Nucleus accumbens (tissue), 56 donors: ENCODE data around the gene TBC1D22A.

Experiments used
- DNase-seq, 56 donors: peaks; one replicate each; lab custom pipeline; 2025; lab: John Stamatoyannopoulos, UW

TBC1D22A gene

DNA sequence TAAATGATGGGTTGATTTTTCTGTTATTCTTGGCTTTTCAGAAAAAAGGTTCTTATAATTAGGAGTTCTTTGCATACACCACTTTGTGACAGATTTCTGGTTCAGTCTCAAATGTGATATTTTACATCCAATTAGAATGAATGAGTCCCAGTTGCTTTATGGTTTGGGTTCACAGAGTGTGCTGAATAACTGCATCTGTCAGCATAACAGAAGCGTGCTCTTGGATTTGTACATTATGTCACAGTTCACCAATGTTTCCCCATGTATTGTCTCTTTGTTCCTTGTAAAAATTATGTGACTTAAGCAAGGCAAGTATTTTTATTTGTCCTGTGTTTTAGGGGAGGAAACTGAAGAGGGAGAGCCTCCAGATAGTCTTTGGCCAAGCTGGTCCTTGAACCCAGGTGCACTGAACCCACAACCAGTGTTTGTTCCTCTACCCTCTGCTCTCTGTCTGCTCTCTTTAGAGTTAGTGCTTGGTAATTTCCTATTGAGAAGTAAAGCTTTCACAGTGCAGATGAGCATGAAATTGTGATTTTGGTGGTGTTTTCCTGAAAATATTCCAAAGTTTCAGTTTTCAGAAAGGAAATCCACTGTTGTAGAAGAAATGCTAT, 107.5 kb downstream of the TBC1D22A start:
- no peak for DNase-seq

GRCh38 chr22:46871826-46872225, 109.4 kb downstream of the TBC1D22A start:
- DNase-seq = no peak

GRCh38 chr22:46875089-46875488, 112.6 kb downstream of the TBC1D22A start:
- DNase-seq = no peak

DNA sequence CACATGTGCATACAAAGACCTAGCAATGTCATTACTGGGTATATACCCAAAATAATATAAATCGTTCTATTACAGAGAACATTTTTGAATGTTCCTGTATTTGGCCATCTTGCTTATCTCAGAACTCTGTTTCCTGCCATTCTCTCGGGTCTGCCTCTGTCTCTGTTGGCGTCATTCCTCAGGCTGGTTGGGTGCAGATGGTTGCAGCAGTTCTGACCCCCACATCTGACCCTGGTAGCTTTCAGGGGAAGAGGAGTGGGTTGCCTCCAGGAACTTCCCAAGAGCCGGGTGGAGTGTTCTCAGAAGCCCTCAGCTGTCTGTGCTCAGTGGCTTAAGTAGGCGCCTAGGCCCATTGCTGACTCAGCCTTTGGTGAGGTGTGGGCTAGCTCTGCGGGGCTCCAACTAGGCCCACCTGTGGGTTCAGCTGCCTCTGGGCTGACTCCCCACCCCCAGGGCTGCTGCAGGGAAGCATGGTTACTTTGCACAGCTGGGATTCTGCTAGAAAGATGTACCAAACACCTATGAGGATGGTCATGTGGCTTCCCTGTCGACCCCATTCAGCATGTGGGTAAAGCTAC, 114.0 kb downstream of the TBC1D22A start:
- DNase-seq = no peak

DNA sequence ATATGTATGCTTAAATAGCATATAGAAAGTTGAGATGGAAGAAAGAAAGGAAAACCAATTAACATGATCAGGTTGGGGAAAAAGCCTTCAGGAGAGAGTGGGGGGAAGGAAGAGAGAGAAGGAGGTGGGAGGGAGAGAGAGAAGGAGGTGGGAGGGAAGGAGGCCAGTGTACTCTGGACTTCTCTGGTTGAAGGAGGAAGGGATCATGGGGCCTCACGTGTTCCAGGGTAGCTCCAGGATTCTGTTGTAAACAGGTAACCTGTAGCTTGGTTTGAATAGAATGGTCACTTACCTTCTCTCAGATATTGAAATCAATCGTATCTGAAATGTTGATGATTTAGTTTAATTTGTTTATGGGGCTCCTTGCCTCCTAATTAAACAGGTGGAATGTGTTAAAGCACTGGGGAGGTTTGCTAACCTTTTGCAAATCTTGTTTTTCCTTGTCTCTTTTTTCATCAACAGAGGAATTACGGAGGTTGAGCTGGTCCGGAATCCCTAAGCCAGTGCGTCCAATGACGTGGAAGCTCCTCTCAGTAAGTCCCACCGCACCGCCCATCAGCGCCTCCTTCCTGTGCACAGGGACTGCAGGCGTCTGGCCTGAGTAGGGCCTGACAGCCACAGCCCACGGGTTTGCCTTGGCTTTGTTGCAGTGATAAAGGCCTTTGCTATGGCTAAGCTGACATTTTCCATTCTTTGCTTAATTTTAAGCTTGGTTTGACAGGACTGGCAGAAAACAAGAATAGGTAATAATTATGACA, 115.9 kb downstream of the TBC1D22A start:
- DNase-seq = no peak

DNA sequence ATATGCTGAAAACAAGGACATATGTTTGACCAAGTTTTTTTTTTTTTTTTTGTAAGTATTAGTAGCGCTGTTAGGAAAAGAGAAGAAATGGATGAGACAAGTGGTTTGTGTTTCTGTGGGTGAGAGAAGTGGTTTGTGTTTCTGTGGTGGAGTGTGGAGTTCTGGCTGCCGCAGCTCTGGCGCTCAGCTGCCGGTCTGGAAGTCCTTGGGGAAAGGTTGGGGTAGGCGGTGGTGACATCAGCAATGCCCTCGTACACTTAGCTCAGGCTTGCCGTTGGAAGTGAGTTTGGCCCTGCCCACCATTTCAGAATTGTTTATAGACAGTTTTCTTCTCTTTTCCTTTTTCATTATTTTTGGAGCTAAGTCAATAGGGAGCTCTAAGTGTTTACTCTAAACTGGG, 116.6 kb downstream of the TBC1D22A start:
- no peak for DNase-seq

- DNase-seq = no peak
These were observed 119.1 kb downstream of the TBC1D22A start for GRCh38 chr22:46881373-46882118.

DNA sequence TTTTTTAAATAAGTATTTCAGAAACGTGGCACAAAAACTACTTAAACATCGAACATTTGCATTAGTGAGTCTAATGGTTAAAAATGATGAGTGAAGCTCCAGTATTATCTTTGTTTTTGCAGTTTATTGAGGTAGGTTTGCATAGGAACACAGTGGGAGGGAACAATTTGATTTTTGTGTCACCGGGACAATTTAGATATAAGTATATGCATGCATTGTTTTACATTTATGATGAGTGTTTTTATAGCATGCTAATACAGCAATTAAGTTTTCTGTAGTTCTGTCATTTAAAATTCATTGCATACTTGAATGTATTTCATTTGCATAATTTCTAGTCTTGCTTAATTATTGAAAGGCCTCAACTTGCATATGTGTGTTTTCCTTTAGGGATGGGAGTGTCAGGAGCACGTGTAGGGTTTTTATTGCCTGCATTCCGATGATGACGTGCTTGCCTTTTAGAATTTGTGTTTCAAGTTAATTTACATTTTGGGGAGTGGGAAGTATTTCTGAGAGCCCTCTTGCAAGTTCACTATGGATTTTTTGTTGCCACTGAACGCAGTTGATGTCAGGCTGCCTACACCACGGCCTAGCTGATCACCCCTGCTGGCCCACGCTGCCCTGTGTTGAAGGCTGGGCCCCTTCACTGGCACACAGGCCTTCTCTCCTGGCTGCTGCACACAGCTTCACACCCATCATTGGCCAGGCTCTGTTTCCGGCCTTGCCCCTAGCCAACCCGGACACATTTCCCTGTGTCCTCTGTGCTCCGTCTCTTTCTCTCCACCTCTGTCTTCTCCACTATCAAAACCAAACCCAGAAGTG, 120.9 kb downstream of the TBC1D22A start:
- DNase-seq = no peak

- DNase-seq = no peak
These were observed 121.9 kb downstream of the TBC1D22A start for GRCh38 chr22:46884365-46884764.

- DNase-seq = no peak
These were observed 125.5 kb downstream of the TBC1D22A start for GRCh38 chr22:46887978-46888377.

DNA sequence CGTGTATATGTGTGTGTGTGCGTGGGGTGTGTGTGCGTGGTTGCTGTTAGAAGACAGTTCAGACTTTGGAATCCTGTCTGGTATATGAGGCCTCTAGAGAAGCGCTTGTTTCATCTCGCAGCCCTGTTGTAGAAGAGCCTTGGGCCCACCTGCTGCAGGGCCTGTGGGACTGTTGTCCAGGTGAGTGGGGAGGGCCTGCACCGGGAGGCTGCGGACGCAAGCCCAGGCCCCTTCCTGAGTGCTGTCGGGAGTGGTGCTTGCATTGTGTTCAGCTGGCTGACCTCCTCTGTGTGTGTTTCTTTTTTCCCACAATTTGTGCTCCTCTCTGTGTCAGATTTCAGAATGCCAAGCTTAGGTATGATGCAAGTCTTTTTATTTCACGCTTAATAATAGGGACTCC, 128.4 kb downstream of the TBC1D22A start:
- no peak for DNase-seq

DNA sequence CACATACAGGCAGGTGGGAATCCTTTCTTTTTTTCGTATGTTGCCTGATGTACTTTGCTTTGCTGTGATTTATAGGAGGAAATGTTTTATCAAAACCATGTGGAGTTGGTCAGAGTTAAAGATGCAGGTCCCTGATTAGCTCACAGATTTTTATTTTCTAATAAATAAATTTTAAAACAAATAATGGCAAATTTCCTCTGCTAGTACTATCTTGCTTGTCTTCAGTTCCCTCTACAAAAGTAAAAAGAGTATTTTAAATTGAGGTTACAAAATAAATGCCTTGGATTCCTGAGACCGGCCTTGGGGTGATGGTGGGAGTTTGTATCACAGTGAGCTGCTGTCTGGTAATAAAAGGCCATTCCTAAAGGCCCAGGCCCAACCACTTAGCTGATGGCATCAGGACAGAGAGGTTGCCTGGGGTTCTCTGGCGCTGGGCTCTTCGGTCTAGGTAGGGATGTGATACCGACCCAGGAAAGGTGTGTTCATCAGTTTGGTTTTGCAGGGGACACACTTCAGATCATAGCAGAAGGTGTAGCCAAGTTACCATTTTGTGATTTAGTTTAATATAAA, 129.0 kb downstream of the TBC1D22A start:
- DNase-seq = no peak

- no peak for DNase-seq
These were observed 130.4 kb downstream of the TBC1D22A start for GRCh38 chr22:46892866-46893265.

DNA sequence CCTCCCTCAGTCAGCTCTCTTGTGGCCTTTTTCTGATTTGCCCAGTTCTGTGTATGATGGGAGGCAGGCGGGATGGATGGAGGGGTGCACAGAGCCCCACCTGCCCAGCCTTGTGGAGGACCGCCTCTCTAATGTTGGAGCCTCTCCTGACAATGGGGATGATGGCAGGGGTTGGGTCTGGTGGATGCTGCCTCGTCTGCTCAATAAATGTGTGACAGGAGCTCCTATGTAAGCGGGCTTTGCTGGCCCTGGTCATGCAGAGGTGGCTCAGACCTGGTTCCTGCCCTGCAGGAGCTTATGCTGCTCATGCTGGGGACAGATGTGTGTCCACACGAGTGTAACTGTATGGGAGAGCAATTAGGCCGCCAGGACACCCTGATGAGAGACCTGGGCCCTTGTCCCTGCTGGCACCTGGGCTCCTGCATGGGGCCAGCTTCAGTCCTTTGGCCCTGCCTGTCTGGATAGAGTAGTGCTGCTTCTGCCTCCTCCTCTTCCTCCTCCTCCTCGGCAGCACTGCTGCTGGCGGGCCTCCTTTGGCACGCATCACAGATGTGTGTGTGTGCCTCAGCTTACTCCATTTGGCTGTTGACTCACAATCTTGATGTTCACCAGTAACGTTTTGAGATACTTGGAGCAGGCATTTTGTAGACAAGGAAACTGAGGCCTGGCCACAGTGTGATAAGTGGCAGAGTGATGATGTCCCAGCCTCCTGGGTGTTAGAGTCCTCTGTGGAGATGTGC, 131.0 kb downstream of the TBC1D22A start:
- no peak for DNase-seq

GRCh38 chr22:46894081-46894671, 131.7 kb downstream of the TBC1D22A start:
- peak in 10 of 56 donors; percentile 5 to 30 (median 12) for DNase-seq

DNA sequence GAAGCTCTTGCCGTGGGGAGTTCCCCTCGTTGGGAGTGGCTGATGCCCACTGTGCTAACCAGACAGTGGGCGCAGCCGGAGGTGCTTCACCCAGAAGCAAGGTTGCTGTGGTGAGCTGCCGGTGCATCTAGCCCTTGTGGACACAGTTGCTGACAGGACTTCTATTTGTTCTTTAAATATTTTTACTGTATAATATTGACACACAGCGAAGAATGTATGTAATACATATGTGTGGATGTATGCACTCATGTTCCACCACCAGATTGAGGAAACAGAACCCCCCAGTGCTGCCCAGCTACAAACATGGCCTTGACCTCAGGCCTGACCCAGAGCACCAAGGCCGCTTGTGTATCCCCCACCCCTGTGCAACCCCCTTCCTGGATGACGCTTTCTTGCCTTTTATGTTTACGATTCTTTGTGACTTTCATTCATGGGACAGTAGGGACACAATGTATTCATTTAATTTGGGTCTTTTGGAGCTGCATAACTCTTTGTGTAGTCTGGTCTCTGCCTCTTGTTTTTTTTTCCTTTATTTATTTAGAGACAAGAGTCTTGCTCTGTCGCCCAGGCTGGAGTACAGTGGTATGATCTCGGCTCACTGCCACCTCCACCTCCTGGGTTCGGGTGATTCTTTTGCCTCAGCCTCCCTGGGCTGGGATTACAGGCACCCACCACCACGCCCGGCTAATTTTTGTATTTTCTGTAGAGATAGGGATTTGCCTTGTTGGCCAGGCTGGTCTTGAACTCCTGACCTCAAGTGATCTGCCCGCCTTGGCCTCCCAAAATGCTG, 132.6 kb downstream of the TBC1D22A start:
- DNase-seq = no peak

GRCh38 chr22:46895753-46896152, 133.3 kb downstream of the TBC1D22A start:
- DNase-seq = no peak

DNA sequence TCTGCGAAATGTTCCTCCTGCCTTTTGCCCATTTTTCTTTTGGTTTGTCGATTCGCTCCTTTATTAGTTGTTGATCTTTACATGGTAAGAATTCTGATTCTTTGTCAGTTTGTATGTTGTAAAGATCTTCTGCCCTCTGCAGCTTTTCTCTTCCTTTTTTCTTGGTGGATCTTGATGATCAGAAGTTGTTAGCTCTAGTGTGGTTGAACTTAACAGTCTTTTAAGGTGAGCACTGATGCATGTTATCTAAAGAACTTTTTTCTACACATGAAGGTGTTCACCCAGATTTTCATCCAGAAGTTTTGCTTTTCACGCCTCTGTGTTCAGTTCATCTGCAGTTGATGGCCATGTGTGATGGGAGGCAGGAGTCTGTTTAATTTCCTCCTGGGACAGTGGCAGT, 133.7 kb downstream of the TBC1D22A start:
- no peak for DNase-seq
